Neural crest cell (in vitro differentiated cells): ENCODE results near the gene KRTAP27-1. TPM values are rescaled to one million over a fixed set of nuclear protein-coding genes. Genes with fewer than 3 reads are reported as not detected.
A peak's percentile ranks its signal among the peaks of the same experiment; 100 is the strongest.

Source experiments
- DNase-seq: peaks from one replicate; pipeline ENCODE4 v3.0.0; 2021; ENCODE audit warnings: low read depth, mixed read lengths, low spot score
- H3K27ac Mint-ChIP-seq: one replicate; pipeline ENCODE4 v1.8.0; 2021; ENCODE audit warnings: mild to moderate bottlenecking, mixed read lengths; ENCODE audit not compliant: unreplicated experiment
- H3K27me3 Mint-ChIP-seq: 2 replicates; pipeline ENCODE4 v1.8.0; 2021; ENCODE audit warnings: low read depth, mild to moderate bottlenecking, mixed read lengths
- H3K36me3 Mint-ChIP-seq: 2 replicates; pipeline ENCODE4 v1.8.0; 2021; ENCODE audit warnings: low read depth, mild to moderate bottlenecking, mixed read lengths
- H3K4me1 Mint-ChIP-seq: 2 replicates; pipeline ENCODE4 v1.8.0; 2021; ENCODE audit warnings: mixed read lengths
- H3K4me3 Mint-ChIP-seq: one replicate; pipeline ENCODE4 v1.8.0; 2021; ENCODE audit warnings: mild to moderate bottlenecking, mixed read lengths
- H3K9me3 Mint-ChIP-seq: 2 replicates; pipeline ENCODE4 v1.8.0; 2021; ENCODE audit warnings: mixed read lengths
- total RNA-seq: library from RNA; stranded (reverse); gene quantifications from 2 replicates; pipeline ENCODE4 v1.2.1, GENCODE V29; 2021
- TF ChIP-seq, protein P1 (sequence below): fragments of 200-600 bp; sonication (generic); conservative IDR thresholded peaks from 2 replicates; pipeline ENCODE4 v1.5.0; 2021; ENCODE audit warnings: antibody characterized with exemption, mild to moderate bottlenecking

Gene KRTAP27-1
- total RNA-seq, 1 donor from 2014 or later = not detected

- H3K27me3 Mint-ChIP-seq = no peaks in the 10 kb centered on the region
- TF ChIP-seq, protein P1, sequence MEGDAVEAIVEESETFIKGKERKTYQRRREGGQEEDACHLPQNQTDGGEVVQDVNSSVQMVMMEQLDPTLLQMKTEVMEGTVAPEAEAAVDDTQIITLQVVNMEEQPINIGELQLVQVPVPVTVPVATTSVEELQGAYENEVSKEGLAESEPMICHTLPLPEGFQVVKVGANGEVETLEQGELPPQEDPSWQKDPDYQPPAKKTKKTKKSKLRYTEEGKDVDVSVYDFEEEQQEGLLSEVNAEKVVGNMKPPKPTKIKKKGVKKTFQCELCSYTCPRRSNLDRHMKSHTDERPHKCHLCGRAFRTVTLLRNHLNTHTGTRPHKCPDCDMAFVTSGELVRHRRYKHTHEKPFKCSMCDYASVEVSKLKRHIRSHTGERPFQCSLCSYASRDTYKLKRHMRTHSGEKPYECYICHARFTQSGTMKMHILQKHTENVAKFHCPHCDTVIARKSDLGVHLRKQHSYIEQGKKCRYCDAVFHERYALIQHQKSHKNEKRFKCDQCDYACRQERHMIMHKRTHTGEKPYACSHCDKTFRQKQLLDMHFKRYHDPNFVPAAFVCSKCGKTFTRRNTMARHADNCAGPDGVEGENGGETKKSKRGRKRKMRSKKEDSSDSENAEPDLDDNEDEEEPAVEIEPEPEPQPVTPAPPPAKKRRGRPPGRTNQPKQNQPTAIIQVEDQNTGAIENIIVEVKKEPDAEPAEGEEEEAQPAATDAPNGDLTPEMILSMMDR = no peak
- peaks cover 13% of the 10 kb centered on the region for H3K9me3 Mint-ChIP-seq
- H3K4me1 Mint-ChIP-seq = no peaks in the 10 kb centered on the region
- no peak for DNase-seq
- no peak overlapping the region for H3K27ac Mint-ChIP-seq
- H3K4me3 Mint-ChIP-seq = no peak overlapping the region
- H3K36me3 Mint-ChIP-seq = no peaks in the 10 kb centered on the region
Observed at GRCh38 chr21:30329203-30329875, 8.2 kb downstream of the KRTAP27-1 start.

DNA sequence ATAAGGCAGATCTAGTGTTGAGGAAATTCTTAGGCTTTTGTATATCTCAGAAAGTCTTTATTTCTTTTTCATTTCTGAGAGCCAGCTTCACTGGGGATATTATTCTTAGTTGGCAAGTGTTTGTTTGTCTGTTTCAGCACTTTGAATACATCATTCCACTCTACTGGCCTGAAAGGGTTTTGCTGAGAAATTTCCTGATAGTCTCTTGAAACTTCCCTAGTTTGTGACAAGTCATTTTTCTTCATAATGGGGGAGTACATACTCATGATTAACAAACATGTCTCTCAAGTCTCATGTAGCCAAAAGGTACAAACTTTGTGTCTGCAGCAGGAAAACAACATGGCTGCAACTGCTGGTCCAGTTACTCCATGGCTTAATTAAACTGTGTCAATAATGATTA is 11.1 kb downstream of the KRTAP27-1 start:
- Mint-ChIP-seq H3K27ac (no peak overlapping the region), H3K9me3 (peaks cover 13% of the 10 kb centered on the region), H3K4me1 (no peaks in the 10 kb centered on the region), H3K27me3 (no peaks in the 10 kb centered on the region), H3K36me3 (no peaks in the 10 kb centered on the region), H3K4me3 (no peak overlapping the region)
- no peak for DNase-seq
- TF ChIP-seq, protein P1 = no peak

GRCh38 chr21:30320215-30320614 is 17.3 kb downstream of the KRTAP27-1 start, which contains the start of gene KRTAP26-1:
Gene KRTAP26-1, minus strand, starts transcription at chr21:30320315. Its CDS starts 280 bp downstream, at chr21:30320035.
- H3K36me3 Mint-ChIP-seq = no peaks in the 10 kb centered on the region
- H3K27me3 Mint-ChIP-seq = no peaks in the 10 kb centered on the region
- H3K9me3 Mint-ChIP-seq = peaks cover 4% of the 10 kb centered on the region
- no peaks in the 10 kb centered on the region for H3K4me1 Mint-ChIP-seq
- no peak for DNase-seq
- no peak within 1 kb of the TSS for H3K4me3 Mint-ChIP-seq
- H3K27ac Mint-ChIP-seq = peak within 1 kb of the TSS; percentile 28
- TF ChIP-seq, protein P1 = no peak

- H3K27me3 Mint-ChIP-seq = no peaks in the 10 kb centered on the region
- no peaks in the 10 kb centered on the region for H3K9me3 Mint-ChIP-seq
- H3K27ac Mint-ChIP-seq = no peak overlapping the region
- no peak for DNase-seq
- no peak overlapping the region for H3K4me3 Mint-ChIP-seq
- TF ChIP-seq, protein P1 = no peak
- no peaks in the 10 kb centered on the region for H3K4me1 Mint-ChIP-seq
- H3K36me3 Mint-ChIP-seq = no peaks in the 10 kb centered on the region
Observed at GRCh38 chr21:30315701-30316100, 21.8 kb downstream of the KRTAP27-1 start.

GRCh38 chr21:30306884-30307283 is 30.6 kb downstream of the KRTAP27-1 start:
- H3K4me1 Mint-ChIP-seq = no peaks in the 10 kb centered on the region
- no peaks in the 10 kb centered on the region for H3K36me3 Mint-ChIP-seq
- DNase-seq = no peak
- no peaks in the 10 kb centered on the region for H3K27me3 Mint-ChIP-seq
- TF ChIP-seq, protein P1 = no peak
- no peak overlapping the region for H3K27ac Mint-ChIP-seq
- no peaks in the 10 kb centered on the region for H3K9me3 Mint-ChIP-seq
- H3K4me3 Mint-ChIP-seq = no peak overlapping the region
